WERI-Rb-1 (cell line): ENCODE measurements around the gene RBMS3.

Experiments
- DNase-seq: peaks from one replicate; pipeline ENCODE4 v3.0.0-alpha.2; 2020
- H3K27ac ChIP-seq: fragments of 250-450 bp; sonication (Bioruptor Pico); 2 replicates; pipeline ENCODE4 v1.5.1; 2020; ENCODE audit warnings: mild to moderate bottlenecking, moderate library complexity
- H3K27me3 ChIP-seq: fragments of 250-450 bp; sonication (Bioruptor Pico); 2 replicates; pipeline ENCODE4 v1.5.1; 2021; ENCODE audit warnings: mild to moderate bottlenecking, low read depth, moderate library complexity; ENCODE audit not compliant: insufficient read depth, severe bottlenecking
- H3K36me3 ChIP-seq: fragments of 250-450 bp; sonication (Bioruptor Pico); 2 replicates; pipeline ENCODE4 v1.5.1; 2020; ENCODE audit warnings: mild to moderate bottlenecking, moderate library complexity
- H3K4me3 ChIP-seq: 2 replicates; pipeline ENCODE4 v1.5.1; 2011; ENCODE audit warnings: low read depth, mild to moderate bottlenecking, control low read depth, low read length
- H3K9me3 ChIP-seq: fragments of 250-450 bp; sonication (Bioruptor Pico); 2 replicates; pipeline ENCODE4 v1.5.1; 2021; ENCODE audit warnings: mild to moderate bottlenecking, moderate library complexity; ENCODE audit not compliant: severe bottlenecking
- TF ChIP-seq, protein P1 (sequence below): IDR thresholded peaks from 2 replicates; pipeline ENCODE4 v1.5.1; 2011; ENCODE audit warnings: low read depth, mild to moderate bottlenecking, control low read depth, inconsistent platforms, low read length

Gene RBMS3

DNA sequence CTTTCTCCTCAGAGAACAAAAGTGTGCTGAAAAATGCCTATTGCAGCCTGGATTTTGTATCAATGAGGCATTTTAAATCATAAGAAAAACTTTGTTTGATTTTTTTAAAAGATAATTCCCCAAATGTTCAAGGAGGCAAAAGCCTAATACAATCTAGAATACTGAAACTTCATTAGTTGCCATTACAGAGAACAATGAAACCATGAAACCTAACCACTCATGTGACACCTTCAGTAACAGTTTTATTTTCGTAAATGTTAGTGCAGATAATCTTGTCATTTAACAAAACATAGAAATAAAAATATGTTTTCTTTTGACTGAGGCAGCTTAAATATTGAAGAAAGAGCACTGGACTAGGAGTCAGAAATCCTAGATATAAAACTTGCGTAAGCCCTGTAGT, 655.9 kb downstream of the RBMS3 start:
- Histone ChIP-seq H3K27me3 (no peaks in the 10 kb centered on the region), H3K36me3 (no peaks in the 10 kb centered on the region), H3K9me3 (no peaks in the 10 kb centered on the region), H3K27ac (no peak overlapping the region), H3K4me3 (no peak overlapping the region)
- DNase-seq, result no peak
- TF ChIP-seq, protein P1, sequence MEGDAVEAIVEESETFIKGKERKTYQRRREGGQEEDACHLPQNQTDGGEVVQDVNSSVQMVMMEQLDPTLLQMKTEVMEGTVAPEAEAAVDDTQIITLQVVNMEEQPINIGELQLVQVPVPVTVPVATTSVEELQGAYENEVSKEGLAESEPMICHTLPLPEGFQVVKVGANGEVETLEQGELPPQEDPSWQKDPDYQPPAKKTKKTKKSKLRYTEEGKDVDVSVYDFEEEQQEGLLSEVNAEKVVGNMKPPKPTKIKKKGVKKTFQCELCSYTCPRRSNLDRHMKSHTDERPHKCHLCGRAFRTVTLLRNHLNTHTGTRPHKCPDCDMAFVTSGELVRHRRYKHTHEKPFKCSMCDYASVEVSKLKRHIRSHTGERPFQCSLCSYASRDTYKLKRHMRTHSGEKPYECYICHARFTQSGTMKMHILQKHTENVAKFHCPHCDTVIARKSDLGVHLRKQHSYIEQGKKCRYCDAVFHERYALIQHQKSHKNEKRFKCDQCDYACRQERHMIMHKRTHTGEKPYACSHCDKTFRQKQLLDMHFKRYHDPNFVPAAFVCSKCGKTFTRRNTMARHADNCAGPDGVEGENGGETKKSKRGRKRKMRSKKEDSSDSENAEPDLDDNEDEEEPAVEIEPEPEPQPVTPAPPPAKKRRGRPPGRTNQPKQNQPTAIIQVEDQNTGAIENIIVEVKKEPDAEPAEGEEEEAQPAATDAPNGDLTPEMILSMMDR, result no peak

DNA sequence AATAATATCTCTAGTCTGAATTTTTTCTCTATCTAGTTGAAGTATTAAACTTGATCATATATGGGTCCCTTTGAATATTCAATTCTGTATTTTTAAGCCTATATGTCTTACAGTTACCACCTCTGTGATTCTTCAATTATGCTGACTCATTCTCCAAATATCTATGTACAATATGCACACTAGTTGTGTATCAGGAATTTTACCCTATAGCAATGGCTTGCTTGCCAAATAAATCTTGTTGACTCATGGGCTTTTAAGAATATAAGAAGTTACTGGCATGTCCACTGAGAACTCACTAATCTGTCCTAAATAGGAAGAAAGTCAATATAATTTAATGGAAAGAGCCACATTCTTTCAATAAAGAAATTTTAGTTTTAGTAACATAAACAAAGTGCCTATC, 656.3 kb downstream of the RBMS3 start:
- DNase-seq, result no peak
- TF ChIP-seq, protein P1, result no peak
- no peak overlapping the region for H3K4me3 ChIP-seq
- H3K9me3 ChIP-seq, result no peaks in the 10 kb centered on the region
- H3K36me3 ChIP-seq, result no peaks in the 10 kb centered on the region
- H3K27me3 ChIP-seq, result no peaks in the 10 kb centered on the region
- no peak overlapping the region for H3K27ac ChIP-seq

DNA sequence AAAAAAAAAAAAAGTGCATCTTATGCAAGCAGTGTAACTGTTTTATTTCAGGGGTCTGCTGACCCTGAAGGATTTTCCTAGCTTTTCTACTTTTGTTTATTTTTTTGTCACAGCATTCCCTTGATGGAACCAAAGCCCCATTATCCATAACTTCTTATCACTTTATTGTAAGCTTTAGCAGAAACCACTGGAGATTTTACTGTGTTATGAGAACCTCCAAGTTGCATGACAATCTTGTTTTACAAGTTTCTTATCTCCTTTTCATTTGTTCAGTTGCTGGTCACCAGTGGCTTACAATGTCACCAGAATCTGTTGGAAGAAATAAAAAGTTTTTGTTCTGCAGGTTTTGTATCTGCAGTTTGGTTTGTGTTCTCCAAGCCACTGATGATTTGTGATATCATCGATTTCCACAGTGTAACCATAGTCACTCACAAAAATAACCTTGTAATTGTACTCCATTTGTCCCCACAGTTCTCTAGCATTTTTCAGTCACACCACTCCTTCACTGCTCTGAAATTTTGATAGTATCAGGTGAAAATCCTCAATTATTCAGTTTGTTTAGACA, 660.0 kb downstream of the RBMS3 start:
- H3K9me3 ChIP-seq, result no peaks in the 10 kb centered on the region
- no peak overlapping the region for H3K4me3 ChIP-seq
- no peaks in the 10 kb centered on the region for H3K27me3 ChIP-seq
- DNase-seq, result no peak
- TF ChIP-seq, protein P1, result no peak
- H3K27ac ChIP-seq, result no peak overlapping the region
- H3K36me3 ChIP-seq, result no peaks in the 10 kb centered on the region

DNA sequence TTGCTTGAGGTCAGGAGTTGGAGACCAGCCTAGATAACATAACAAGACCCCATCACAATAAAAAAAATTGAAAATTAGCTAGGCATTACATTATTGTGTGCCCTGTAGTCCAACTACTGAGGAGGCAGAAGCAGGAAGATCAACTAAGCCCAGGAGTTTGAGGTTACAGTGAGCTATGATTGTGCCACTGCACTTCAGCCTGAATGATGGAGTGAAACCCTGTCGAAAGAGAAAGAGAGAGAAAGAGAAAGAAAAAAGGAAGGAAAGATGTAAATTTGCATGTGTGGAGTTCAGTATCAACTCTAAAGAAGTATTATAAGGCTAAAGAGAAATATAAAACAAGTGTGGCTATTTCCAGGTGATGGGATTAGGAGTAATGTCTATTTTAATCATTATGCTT, 661.4 kb downstream of the RBMS3 start:
- Histone ChIP-seq H3K36me3 (no peaks in the 10 kb centered on the region), H3K27ac (no peak overlapping the region), H3K4me3 (no peak overlapping the region), H3K27me3 (no peaks in the 10 kb centered on the region), H3K9me3 (no peaks in the 10 kb centered on the region)
- DNase-seq, result no peak
- TF ChIP-seq, protein P1, result no peak

DNA sequence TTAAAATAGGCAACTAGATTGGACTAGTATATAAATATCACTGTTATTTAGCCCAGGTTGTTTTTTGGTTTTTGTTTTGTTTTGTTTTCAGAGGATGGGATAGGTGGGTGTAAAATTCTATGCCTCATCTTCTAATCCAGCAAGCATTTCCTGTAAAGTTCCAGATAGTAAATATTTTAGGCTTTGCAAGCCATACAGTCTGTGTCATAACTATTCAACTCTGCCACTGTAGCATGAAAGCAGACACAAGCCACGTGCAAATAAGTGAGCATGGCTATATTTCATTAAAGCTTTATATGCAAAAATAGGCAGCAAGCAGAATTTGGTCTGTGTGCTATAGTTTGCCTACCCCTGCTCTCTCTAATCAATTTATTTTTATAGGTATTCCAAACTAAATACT, 668.3 kb downstream of the RBMS3 start:
- TF ChIP-seq, protein P1, result no peak
- no peaks in the 10 kb centered on the region for H3K9me3 ChIP-seq
- no peak for DNase-seq
- no peak overlapping the region for H3K27ac ChIP-seq
- no peak overlapping the region for H3K4me3 ChIP-seq
- H3K36me3 ChIP-seq, result no peaks in the 10 kb centered on the region
- H3K27me3 ChIP-seq, result no peaks in the 10 kb centered on the region

DNA sequence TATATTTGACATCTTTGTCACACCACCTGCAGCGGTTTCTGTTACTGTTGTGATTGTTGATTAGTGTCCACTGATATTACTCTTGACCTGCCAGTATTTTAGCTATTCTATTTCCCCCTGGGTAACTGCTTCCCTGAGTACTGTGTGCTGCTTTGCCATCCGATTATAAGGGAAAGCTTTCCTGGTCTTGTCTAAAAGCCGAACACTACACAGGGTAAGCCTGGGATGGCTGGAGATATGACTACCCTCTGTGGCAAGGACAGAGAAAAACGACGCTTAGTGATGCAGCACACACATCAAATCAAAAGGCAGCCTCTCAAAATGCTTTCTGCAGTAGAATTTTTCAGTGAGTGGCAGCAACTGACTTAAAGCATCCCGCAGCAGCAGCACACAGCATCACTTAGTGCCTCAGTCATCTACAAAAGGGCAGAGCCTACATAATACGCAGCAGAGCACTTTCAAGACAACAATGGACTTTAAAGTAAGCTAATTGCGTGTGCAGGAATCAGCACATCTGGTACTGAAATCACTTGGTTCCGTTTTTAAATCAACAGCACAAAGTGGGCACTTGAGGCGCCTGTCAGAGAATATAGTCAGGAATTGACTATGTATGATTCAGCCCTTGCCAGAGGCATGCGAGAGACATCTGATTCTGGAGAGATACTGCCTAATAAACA, 669.2 kb downstream of the RBMS3 start:
- no peaks in the 10 kb centered on the region for H3K9me3 ChIP-seq
- no peak overlapping the region for H3K4me3 ChIP-seq
- no peaks in the 10 kb centered on the region for H3K36me3 ChIP-seq
- no peaks in the 10 kb centered on the region for H3K27me3 ChIP-seq
- H3K27ac ChIP-seq, result no peak overlapping the region
- TF ChIP-seq, protein P1, result no peak
- no peak for DNase-seq
